ENCODE data around the gene RWDD3.

- TF ChIP-seq IRF2 (CRISPR knock-in tag; IDR thresholded peaks at IDR 0.05): no peak
- no peak for TF ChIP-seq ZNF562 (CRISPR knock-in tag; IDR thresholded peaks at IDR 0.05; ENCODE audit: borderline replicate concordance)
- no peak for TF ChIP-seq ZNF383 (CRISPR knock-in tag; IDR thresholded peaks at IDR 0.05; ENCODE audit: borderline replicate concordance)
- TF ChIP-seq NKX3-1 (CRISPR knock-in tag; IDR thresholded peaks at IDR 0.05): no peak
- no peak for TF ChIP-seq SMC3 (IDR thresholded peaks at IDR 0.05; ENCODE audit: low read length)
- no peak for TF ChIP-seq FOXM1 (CRISPR knock-in tag; IDR thresholded peaks at IDR 0.05)
- TF ChIP-seq POLR2AphosphoS5 (IDR thresholded peaks at IDR 0.05; ENCODE audit: low read depth, low read length): no peak
- TF ChIP-seq ZNF609 (CRISPR knock-in tag; IDR thresholded peaks at IDR 0.05; ENCODE audit: borderline replicate concordance): no peak
- no peak for TF ChIP-seq KDM5B (CRISPR knock-in tag; IDR thresholded peaks at IDR 0.05; ENCODE audit: borderline replicate concordance)
- no peak for TF ChIP-seq GMEB1 (CRISPR knock-in tag; IDR thresholded peaks at IDR 0.05; ENCODE audit: borderline replicate concordance)
Observed at GRCh38 chr1:95196017-95196416, 38.0 kb upstream of the RWDD3 start.

Data from HepG2 (cell line).